ENCODE measurements around the gene FAM3D.

DNA sequence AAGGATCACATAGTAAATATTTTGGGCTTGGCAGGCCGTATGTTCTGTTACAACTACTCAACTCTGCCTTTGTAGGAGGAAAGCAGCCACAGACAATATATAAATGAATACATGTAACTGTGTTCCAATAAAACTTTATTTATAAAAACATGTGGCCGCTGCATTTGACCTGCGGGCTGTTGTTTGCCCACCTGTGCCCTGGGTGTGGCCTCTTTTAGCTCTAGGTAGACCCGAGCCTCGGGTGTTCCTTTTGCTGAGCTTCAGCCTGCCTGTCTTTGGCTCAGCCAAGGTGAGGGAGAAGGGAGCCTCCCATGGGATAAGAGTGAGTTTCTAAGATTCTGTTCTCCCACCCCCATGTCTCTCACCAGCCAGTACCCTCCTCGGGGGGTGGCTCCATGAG is 5.6 kb downstream of the FAM3D start:
- no peak for TF ChIP-seq ZNF501 (tag by site-specific recombination; IDR thresholded peaks at IDR 0.05)
- TF ChIP-seq KLF1 (tag by site-specific recombination; IDR thresholded peaks at IDR 0.05), result no peak
- TF ChIP-seq, protein P1, sequence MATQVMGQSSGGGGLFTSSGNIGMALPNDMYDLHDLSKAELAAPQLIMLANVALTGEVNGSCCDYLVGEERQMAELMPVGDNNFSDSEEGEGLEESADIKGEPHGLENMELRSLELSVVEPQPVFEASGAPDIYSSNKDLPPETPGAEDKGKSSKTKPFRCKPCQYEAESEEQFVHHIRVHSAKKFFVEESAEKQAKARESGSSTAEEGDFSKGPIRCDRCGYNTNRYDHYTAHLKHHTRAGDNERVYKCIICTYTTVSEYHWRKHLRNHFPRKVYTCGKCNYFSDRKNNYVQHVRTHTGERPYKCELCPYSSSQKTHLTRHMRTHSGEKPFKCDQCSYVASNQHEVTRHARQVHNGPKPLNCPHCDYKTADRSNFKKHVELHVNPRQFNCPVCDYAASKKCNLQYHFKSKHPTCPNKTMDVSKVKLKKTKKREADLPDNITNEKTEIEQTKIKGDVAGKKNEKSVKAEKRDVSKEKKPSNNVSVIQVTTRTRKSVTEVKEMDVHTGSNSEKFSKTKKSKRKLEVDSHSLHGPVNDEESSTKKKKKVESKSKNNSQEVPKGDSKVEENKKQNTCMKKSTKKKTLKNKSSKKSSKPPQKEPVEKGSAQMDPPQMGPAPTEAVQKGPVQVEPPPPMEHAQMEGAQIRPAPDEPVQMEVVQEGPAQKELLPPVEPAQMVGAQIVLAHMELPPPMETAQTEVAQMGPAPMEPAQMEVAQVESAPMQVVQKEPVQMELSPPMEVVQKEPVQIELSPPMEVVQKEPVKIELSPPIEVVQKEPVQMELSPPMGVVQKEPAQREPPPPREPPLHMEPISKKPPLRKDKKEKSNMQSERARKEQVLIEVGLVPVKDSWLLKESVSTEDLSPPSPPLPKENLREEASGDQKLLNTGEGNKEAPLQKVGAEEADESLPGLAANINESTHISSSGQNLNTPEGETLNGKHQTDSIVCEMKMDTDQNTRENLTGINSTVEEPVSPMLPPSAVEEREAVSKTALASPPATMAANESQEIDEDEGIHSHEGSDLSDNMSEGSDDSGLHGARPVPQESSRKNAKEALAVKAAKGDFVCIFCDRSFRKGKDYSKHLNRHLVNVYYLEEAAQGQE (tag by site-specific recombination; IDR thresholded peaks at IDR 0.05), result no peak
- no peak for TF ChIP-seq ZNF10 (tag by site-specific recombination; IDR thresholded peaks at IDR 0.05)
- TF ChIP-seq ZBTB21 (tag by site-specific recombination; IDR thresholded peaks at IDR 0.05), result no peak
- TF ChIP-seq YY1 (tag by site-specific recombination; IDR thresholded peaks at IDR 0.05), result no peak
- TF ChIP-seq, protein P2, sequence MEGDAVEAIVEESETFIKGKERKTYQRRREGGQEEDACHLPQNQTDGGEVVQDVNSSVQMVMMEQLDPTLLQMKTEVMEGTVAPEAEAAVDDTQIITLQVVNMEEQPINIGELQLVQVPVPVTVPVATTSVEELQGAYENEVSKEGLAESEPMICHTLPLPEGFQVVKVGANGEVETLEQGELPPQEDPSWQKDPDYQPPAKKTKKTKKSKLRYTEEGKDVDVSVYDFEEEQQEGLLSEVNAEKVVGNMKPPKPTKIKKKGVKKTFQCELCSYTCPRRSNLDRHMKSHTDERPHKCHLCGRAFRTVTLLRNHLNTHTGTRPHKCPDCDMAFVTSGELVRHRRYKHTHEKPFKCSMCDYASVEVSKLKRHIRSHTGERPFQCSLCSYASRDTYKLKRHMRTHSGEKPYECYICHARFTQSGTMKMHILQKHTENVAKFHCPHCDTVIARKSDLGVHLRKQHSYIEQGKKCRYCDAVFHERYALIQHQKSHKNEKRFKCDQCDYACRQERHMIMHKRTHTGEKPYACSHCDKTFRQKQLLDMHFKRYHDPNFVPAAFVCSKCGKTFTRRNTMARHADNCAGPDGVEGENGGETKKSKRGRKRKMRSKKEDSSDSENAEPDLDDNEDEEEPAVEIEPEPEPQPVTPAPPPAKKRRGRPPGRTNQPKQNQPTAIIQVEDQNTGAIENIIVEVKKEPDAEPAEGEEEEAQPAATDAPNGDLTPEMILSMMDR (tag by site-specific recombination; IDR thresholded peaks at IDR 0.05), result no peak
- TF ChIP-seq TCF7L2 (IDR thresholded peaks at IDR 0.05; ENCODE audit: borderline replicate concordance, low read depth, low read length), result no peak
- TF ChIP-seq SP3 (tag by site-specific recombination; IDR thresholded peaks at IDR 0.05), result no peak
- TF ChIP-seq, protein P3, sequence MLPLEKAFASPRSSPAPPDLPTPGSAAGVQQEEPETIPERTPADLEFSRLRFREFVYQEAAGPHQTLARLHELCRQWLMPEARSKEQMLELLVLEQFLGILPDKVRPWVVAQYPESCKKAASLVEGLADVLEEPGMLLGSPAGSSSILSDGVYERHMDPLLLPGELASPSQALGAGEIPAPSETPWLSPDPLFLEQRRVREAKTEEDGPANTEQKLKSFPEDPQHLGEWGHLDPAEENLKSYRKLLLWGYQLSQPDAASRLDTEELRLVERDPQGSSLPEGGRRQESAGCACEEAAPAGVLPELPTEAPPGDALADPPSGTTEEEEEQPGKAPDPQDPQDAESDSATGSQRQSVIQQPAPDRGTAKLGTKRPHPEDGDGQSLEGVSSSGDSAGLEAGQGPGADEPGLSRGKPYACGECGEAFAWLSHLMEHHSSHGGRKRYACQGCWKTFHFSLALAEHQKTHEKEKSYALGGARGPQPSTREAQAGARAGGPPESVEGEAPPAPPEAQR (tag by site-specific recombination; IDR thresholded peaks at IDR 0.05), result no peak
- TF ChIP-seq ZSCAN23 (tag by site-specific recombination; IDR thresholded peaks at IDR 0.05), result no peak
- no peak for TF ChIP-seq ZNF292 (tag by site-specific recombination; IDR thresholded peaks at IDR 0.05; ENCODE audit: borderline replicate concordance, low read depth)
- TF ChIP-seq, protein P4, sequence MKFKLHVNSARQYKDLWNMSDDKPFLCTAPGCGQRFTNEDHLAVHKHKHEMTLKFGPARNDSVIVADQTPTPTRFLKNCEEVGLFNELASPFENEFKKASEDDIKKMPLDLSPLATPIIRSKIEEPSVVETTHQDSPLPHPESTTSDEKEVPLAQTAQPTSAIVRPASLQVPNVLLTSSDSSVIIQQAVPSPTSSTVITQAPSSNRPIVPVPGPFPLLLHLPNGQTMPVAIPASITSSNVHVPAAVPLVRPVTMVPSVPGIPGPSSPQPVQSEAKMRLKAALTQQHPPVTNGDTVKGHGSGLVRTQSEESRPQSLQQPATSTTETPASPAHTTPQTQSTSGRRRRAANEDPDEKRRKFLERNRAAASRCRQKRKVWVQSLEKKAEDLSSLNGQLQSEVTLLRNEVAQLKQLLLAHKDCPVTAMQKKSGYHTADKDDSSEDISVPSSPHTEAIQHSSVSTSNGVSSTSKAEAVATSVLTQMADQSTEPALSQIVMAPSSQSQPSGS (tag by site-specific recombination; IDR thresholded peaks at IDR 0.05; ENCODE audit: low read depth), result no peak
- no peak for TF ChIP-seq ZNF785 (tag by site-specific recombination; IDR thresholded peaks at IDR 0.05)
